Mesenchymal stem cell (in vitro differentiated cells and primary cell): Measurements from ENCODE around the gene C16orf78.

Source experiments
- DNase-seq: peaks from one replicate; pipeline ENCODE4 v3.0.0-alpha.2; 2013
- H2AFZ ChIP-seq: one replicate; pipeline ENCODE4 v1.6.1; 2013; ENCODE audit warnings: low read depth, mild to moderate bottlenecking, control low read depth, inconsistent platforms, low read length, moderate library complexity
- H2AK5ac ChIP-seq: 2 replicates; pipeline ENCODE4 v1.6.1; 2013; ENCODE audit warnings: low read length, moderate library complexity, mild to moderate bottlenecking, inconsistent platforms; ENCODE audit not compliant: severe bottlenecking
- H2BK120ac ChIP-seq: one replicate; pipeline ENCODE4 v1.6.1; 2013; ENCODE audit warnings: low read depth, mild to moderate bottlenecking, inconsistent platforms, low read length, moderate library complexity
- H2BK12ac ChIP-seq, 2 experiments: one replicate each; pipeline ENCODE4 v1.6.1; 2013; ENCODE audit warnings: inconsistent platforms in 2 of 2, low read length in 2 of 2, mild to moderate bottlenecking in 2 of 2, moderate library complexity in 2 of 2, control low read depth in 1 of 2
- H2BK15ac ChIP-seq: one replicate; pipeline ENCODE4 v1.6.1; 2013; ENCODE audit warnings: mild to moderate bottlenecking, low read depth, inconsistent platforms; ENCODE audit not compliant: poor library complexity, severe bottlenecking
- H2BK5ac ChIP-seq: 2 replicates; pipeline ENCODE4 v1.6.1; 2013; ENCODE audit warnings: low read depth, mild to moderate bottlenecking, low read length, control low read depth, inconsistent platforms; ENCODE audit not compliant: poor library complexity, severe bottlenecking
- H3K14ac ChIP-seq, 2 experiments: one replicate each; pipeline ENCODE4 v1.6.1; 2013; ENCODE audit warnings: inconsistent platforms in 2 of 2, low read length in 2 of 2, control low read depth in 1 of 2, mild to moderate bottlenecking in 1 of 2, moderate library complexity in 1 of 2
- H3K18ac ChIP-seq, 2 experiments: one replicate each; pipeline ENCODE4 v1.6.1; 2013; ENCODE audit warnings: inconsistent platforms in 2 of 2, low read length in 2 of 2, control low read depth in 1 of 2, low read depth in 1 of 2, mild to moderate bottlenecking in 1 of 2
- H3K23ac ChIP-seq, 2 experiments: one replicate each; pipeline ENCODE4 v1.6.1; 2013; ENCODE audit warnings: inconsistent platforms in 2 of 2, low read length in 2 of 2, mild to moderate bottlenecking in 2 of 2, moderate library complexity in 2 of 2, control low read depth in 1 of 2
- H3K27ac ChIP-seq: 2 replicates; pipeline ENCODE4 v1.5.1; 2013; ENCODE audit warnings: mild to moderate bottlenecking, moderate library complexity, low read length, control low read depth, inconsistent platforms; ENCODE audit not compliant: poor library complexity, severe bottlenecking
- H3K27me3 ChIP-seq, 2 experiments: 2 replicates each; pipeline versions ENCODE4 v1.6.1 to v1.7.0; 2013; ENCODE audit warnings: low read length in 2 of 2, mild to moderate bottlenecking in 2 of 2, moderate library complexity in 2 of 2, control low read depth in 1 of 2, inconsistent platforms in 1 of 2; ENCODE audit not compliant: control insufficient read depth in 1 of 2, insufficient read depth in 1 of 2
- H3K36me3 ChIP-seq, 2 experiments: 2 replicates each; pipeline versions ENCODE4 v1.6.1 to v1.7.0; 2013; ENCODE audit warnings: low read length in 2 of 2, control low read depth in 1 of 2, inconsistent platforms in 1 of 2, low read depth in 1 of 2, mild to moderate bottlenecking in 1 of 2; ENCODE audit not compliant: insufficient read depth in 2 of 2, control insufficient read depth in 1 of 2
- H3K4ac ChIP-seq, 2 experiments: one replicate each; pipeline ENCODE4 v1.6.1; 2013; ENCODE audit warnings: inconsistent platforms in 2 of 2, low read length in 2 of 2, mild to moderate bottlenecking in 2 of 2, moderate library complexity in 2 of 2, control low read depth in 1 of 2, low read depth in 1 of 2
- H3K4me1 ChIP-seq: 2 replicates; pipeline ENCODE4 v1.6.1; 2013; ENCODE audit warnings: low read depth, low read length, control low read depth; ENCODE audit not compliant: control insufficient read depth, insufficient read depth
- H3K4me2 ChIP-seq: 2 replicates; pipeline ENCODE4 v1.6.1; 2013; ENCODE audit warnings: low read length, mild to moderate bottlenecking, inconsistent platforms; ENCODE audit not compliant: poor library complexity, severe bottlenecking
- H3K4me3 ChIP-seq, 2 experiments: 2 replicates each; pipeline versions ENCODE4 v1.5.1 to v1.7.0; 2013; ENCODE audit warnings: low read length in 2 of 2, mild to moderate bottlenecking in 2 of 2, control low read depth in 1 of 2, low read depth in 1 of 2; ENCODE audit not compliant: insufficient read depth in 1 of 2
- H3K79me1 ChIP-seq: replicated peaks from 2 replicates; pipeline ENCODE4 v1.6.1; 2013; ENCODE audit warnings: mild to moderate bottlenecking, control low read depth, low read length, inconsistent platforms; ENCODE audit not compliant: poor library complexity, severe bottlenecking
- H3K9ac ChIP-seq: 2 replicates; pipeline ENCODE4 v1.7.0; 2013; ENCODE audit warnings: mild to moderate bottlenecking, low read length, moderate library complexity
- H3K9me3 ChIP-seq: 2 replicates; pipeline ENCODE4 v1.7.0; 2013; ENCODE audit warnings: mild to moderate bottlenecking, low read length; ENCODE audit not compliant: control insufficient read depth
- H4K8ac ChIP-seq: one replicate; pipeline ENCODE4 v1.6.1; 2013; ENCODE audit warnings: inconsistent platforms, mild to moderate bottlenecking, low read length, moderate library complexity
- H4K91ac ChIP-seq: one replicate; pipeline ENCODE4 v1.6.1; 2013; ENCODE audit warnings: mild to moderate bottlenecking, low read length, inconsistent platforms
- WGBS: methylation state at CpG from one replicate; pipeline ENCODE4 v1.1.7; 2013; ENCODE audit warnings: mixed read lengths; 5-methylcytosine and 5-hydroxymethylcytosine counted together

The C16orf78 gene

GRCh38 chr16:49419862-49420261, 46.3 kb downstream of the C16orf78 start:
- Histone ChIP-seq H2BK120ac (no peak overlapping the region), H2BK12ac (no peak overlapping the region), H3K23ac (no peak overlapping the region), H2AK5ac (no peak overlapping the region), H3K18ac (no peak overlapping the region), H2BK5ac (no peak overlapping the region), H3K4me1 (no peaks in the 10 kb centered on the region), H3K14ac (no peak overlapping the region), H3K79me1 (no peaks in the 10 kb centered on the region), H3K27ac (no peak overlapping the region), H2AFZ (no peak overlapping the region), H3K4ac (no peak overlapping the region), H3K27me3 (peaks cover 0 to 26% of the 10 kb centered on the region in 2 experiments), H3K4me2 (no peak overlapping the region), H2BK15ac (no peak overlapping the region), H3K36me3 (no peaks in the 10 kb centered on the region), H3K4me3 (no peak overlapping the region), H3K9ac (no peak overlapping the region), H3K9me3 (no peaks in the 10 kb centered on the region), H4K91ac (no peak overlapping the region), H4K8ac (no peak overlapping the region)
- WGBS, result 68% methylated on average over 3 of the region's 3 CpGs
- no peak for DNase-seq

DNA sequence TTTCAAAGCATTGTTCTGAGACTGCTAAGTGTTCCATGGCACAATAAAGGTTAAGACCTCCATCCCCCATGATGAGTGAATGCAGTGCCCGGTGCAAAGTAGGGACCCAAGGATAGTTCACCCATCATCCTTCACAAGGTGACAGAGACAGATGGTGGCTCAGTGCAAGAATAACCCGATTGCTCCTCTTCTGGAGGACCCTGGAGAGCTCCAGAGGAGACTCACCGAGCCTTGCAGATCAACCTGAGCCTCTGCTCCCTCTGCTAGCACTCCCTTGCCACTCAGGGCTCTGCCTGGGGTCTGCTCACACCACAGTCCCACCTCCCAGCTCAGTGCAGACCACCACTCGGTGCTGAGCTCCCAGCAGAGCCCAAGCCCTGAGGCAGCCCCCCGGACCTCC, 49.3 kb downstream of the C16orf78 start:
- Histone ChIP-seq H4K91ac (no peak overlapping the region), H2AFZ (no peak overlapping the region)
- WGBS, result 58% methylated on average over 5 of the region's 5 CpGs

GRCh38 chr16:49424961-49425360, 51.4 kb downstream of the C16orf78 start:
- Histone ChIP-seq H3K4ac (no peak overlapping the region), H3K4me2 (no peak overlapping the region), H4K91ac (no peak overlapping the region), H3K79me1 (no peaks in the 10 kb centered on the region), H3K9ac (no peak overlapping the region), H2BK12ac (no peak overlapping the region), H4K8ac (no peak overlapping the region), H3K18ac (no peak overlapping the region), H2AFZ (no peak overlapping the region), H3K9me3 (peaks cover 5% of the 10 kb centered on the region), H3K27me3 (peaks cover 0 to 9% of the 10 kb centered on the region in 2 experiments), H3K27ac (no peak overlapping the region), H3K23ac (no peak overlapping the region), H3K4me1 (no peaks in the 10 kb centered on the region), H3K4me3 (no peak overlapping the region), H3K14ac (no peak overlapping the region), H2BK120ac (no peak overlapping the region), H3K36me3 (no peaks in the 10 kb centered on the region), H2BK5ac (no peak overlapping the region), H2AK5ac (no peak overlapping the region), H2BK15ac (no peak overlapping the region)
- WGBS, result 96% methylated on average over 6 of the region's 6 CpGs
- DNase-seq, result no peak

More for the DNA sequence above, 49.3 kb downstream of the C16orf78 start:
- Histone ChIP-seq H2BK5ac (no peak overlapping the region), H3K27ac (no peak overlapping the region), H3K23ac (no peak overlapping the region), H3K9ac (no peak overlapping the region), H3K79me1 (no peaks in the 10 kb centered on the region), H3K4me2 (no peak overlapping the region), H3K18ac (no peak overlapping the region), H3K9me3 (no peaks in the 10 kb centered on the region), H3K14ac (no peak overlapping the region), H3K4ac (no peak overlapping the region), H2BK120ac (no peak overlapping the region), H2BK15ac (no peak overlapping the region), H3K27me3 (peaks cover 0 to 24% of the 10 kb centered on the region in 2 experiments), H2BK12ac (no peak overlapping the region), H3K4me3 (no peak overlapping the region), H4K8ac (no peak overlapping the region), H3K36me3 (no peaks in the 10 kb centered on the region), H3K4me1 (no peaks in the 10 kb centered on the region), H2AK5ac (no peak overlapping the region)
- no peak for DNase-seq

DNA sequence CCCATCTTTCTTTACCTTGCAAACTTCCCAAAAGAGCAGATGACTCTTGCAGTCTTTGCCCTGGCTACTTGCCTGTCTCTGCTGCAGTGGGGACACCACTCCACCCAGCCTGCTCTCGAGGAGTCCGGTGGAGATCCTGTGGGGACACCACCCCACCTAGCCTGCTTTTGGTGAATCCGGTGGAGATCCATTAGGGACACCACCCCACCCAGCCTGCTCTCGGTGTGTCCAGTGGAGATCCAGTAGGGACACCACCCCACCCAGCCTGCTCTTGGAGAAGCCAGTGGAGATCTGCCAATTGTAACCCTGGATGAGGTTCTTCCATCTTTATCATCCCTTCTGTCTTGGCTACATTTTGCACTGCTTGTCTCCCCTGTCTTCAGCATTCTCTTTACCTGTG, 54.2 kb downstream of the C16orf78 start:
- H2BK5ac ChIP-seq, result no peak overlapping the region
- H3K4me1 ChIP-seq, result no peaks in the 10 kb centered on the region
- H3K9me3 ChIP-seq, result peaks cover 5% of the 10 kb centered on the region
- no peak overlapping the region for H2AFZ ChIP-seq
- H3K9ac ChIP-seq, result no peak overlapping the region
- no peak overlapping the region for H4K8ac ChIP-seq
- no peak overlapping the region for H3K23ac ChIP-seq
- no peak for DNase-seq
- H3K36me3 ChIP-seq, result no peaks in the 10 kb centered on the region
- H3K4me2 ChIP-seq, result no peak overlapping the region
- no peak overlapping the region for H2BK12ac ChIP-seq
- no peak overlapping the region for H4K91ac ChIP-seq
- H3K4ac ChIP-seq, result no peak overlapping the region
- H3K4me3 ChIP-seq, result no peak overlapping the region
- H3K79me1 ChIP-seq, result no peaks in the 10 kb centered on the region
- no peak overlapping the region for H2AK5ac ChIP-seq
- no peak overlapping the region for H2BK15ac ChIP-seq
- no peak overlapping the region for H3K14ac ChIP-seq
- 76% methylated on average over 4 of the region's 4 CpGs for WGBS
- no peak overlapping the region for H2BK120ac ChIP-seq
- peaks cover 0 to 15% of the 10 kb centered on the region in 2 experiments for H3K27me3 ChIP-seq
- no peak overlapping the region for H3K27ac ChIP-seq
- H3K18ac ChIP-seq, result no peak overlapping the region
